Activated CD8-positive, alpha-beta memory T cell treated with anti-CD3 and anti-CD28 coated beads, Interleukin-2, amount 10 ng/mL, durations not matched to agents 7 days and 5 days (primary cell): ENCODE measurements around the gene MBNL1. TPM values are rescaled to one million over a fixed set of nuclear protein-coding genes. Genes with fewer than 3 reads are reported as not detected.

Experiments used
- ATAC-seq: fragments of 150-1000 bp; cut with Tn5 transposase; one replicate; pipeline ENCODE4 v1.10.0; 2021; ENCODE audit warnings: moderate library complexity
- CTCF ChIA-PET: fragments of 350-600 bp; sonication (Branson Sonifier 250); formaldehyde crosslinking; loops from one replicate; lab custom pipeline; 2021; ENCODE audit warnings: antibody characterized with exemption; lab: Charles Lee
- DNase-seq: peaks from one replicate; pipeline ENCODE4 v3.0.0-alpha.2; 2020
- H3K27ac Mint-ChIP-seq: one replicate; pipeline ENCODE4 v1.8.0; 2021; ENCODE audit warnings: mild to moderate bottlenecking, mixed read lengths
- H3K27me3 Mint-ChIP-seq: one replicate; pipeline ENCODE4 v1.8.0; 2021; ENCODE audit warnings: mixed read lengths
- H3K36me3 Mint-ChIP-seq: one replicate; pipeline ENCODE4 v1.8.0; 2021; ENCODE audit warnings: mild to moderate bottlenecking, mixed read lengths
- H3K4me1 Mint-ChIP-seq: one replicate; pipeline ENCODE4 v1.8.0; 2021; ENCODE audit warnings: mixed read lengths
- H3K4me3 Mint-ChIP-seq: one replicate; pipeline ENCODE4 v1.8.0; 2021; ENCODE audit warnings: mild to moderate bottlenecking, moderate library complexity, mixed read lengths
- H3K9me3 Mint-ChIP-seq: one replicate; pipeline ENCODE4 v1.8.0; 2022; ENCODE audit warnings: low read depth, mixed read lengths
- total RNA-seq, 2 experiments: library from RNA; stranded (reverse); gene quantifications; one replicate each; pipeline ENCODE4 v1.2.3, GENCODE V29; 2021

The MBNL1 gene
- total RNA-seq, 2 experiments from 2014 or later, result 370 to 398 TPM

- no peak overlapping the region for H3K4me3 Mint-ChIP-seq
- peaks cover 14% of the 10 kb centered on the region for H3K4me1 Mint-ChIP-seq
- DNase-seq (no peak), ATAC-seq (no peak)
- H3K9me3 Mint-ChIP-seq, result no peaks in the 10 kb centered on the region
- H3K27ac Mint-ChIP-seq, result no peak overlapping the region
- peaks cover 13% of the 10 kb centered on the region for H3K27me3 Mint-ChIP-seq
- CTCF ChIA-PET, result interaction anchor here (1.2 to 2.0 kb wide), 3 partner anchors 8 to 11 kb away, joined by 3 to 19 read pairs (median 5); no protein-coding TSS in a partner anchor
- no peaks in the 10 kb centered on the region for H3K36me3 Mint-ChIP-seq
Observed at GRCh38 chr3:152511904-152512303, 243.2 kb downstream of the MBNL1 start.

DNA sequence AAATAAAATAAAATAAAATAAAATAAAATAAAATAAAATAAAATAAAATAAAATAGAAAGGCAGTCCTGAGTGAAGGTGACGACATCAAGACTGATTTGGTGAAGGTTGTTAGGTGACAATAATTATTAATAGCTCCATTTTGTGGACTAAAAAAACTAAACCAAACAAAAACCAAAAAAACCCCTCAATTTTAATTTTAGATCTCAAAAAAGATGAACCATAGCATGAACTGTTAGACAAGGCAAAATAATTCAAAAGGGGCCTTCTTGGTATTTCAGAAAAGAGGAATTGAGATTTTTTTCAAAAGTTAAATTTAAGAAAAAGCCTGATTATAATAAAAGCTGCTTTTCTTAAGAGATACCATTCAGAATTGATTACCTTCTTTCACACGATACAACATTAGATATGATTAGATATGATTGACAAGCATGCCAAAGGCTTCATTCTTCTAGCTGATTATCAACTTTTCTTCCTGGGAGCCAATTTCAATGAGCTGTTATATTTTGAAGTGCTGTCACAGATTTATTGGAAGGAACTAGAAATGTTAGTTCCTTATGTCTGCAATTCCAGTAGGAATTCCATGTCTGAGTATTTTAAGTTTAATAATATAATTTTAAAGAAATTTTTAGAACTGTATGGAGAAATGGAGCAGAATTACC, 244.7 kb downstream of the MBNL1 start:
- Mint-ChIP-seq H3K27ac (no peak overlapping the region), H3K36me3 (no peaks in the 10 kb centered on the region), H3K27me3 (peaks cover 13% of the 10 kb centered on the region), H3K4me1 (peaks cover 10% of the 10 kb centered on the region), H3K4me3 (no peak overlapping the region), H3K9me3 (no peaks in the 10 kb centered on the region)
- DNase-seq (no peak), ATAC-seq (no peak)
- CTCF ChIA-PET, result interaction anchor here (0.9 kb wide), 1 partner anchor 442 kb away, joined by 3 read pairs; no protein-coding TSS in a partner anchor
